KOPT-K1 (cell line): ENCODE data around the gene RPL10L.

Experiments used
- H3K27ac ChIP-seq: fragments of 200-600 bp; sonication (generic); 2 replicates; pipeline ENCODE4 v1.5.1; 2016; ENCODE audit warnings: antibody characterized with exemption, mild to moderate bottlenecking, low read depth, low read length; ENCODE audit not compliant: poor library complexity, severe bottlenecking
- H3K36me3 ChIP-seq: fragments of 200-600 bp; sonication (generic); 2 replicates; pipeline ENCODE4 v1.5.1; 2017; ENCODE audit warnings: antibody characterized with exemption, mild to moderate bottlenecking, low read length, moderate library complexity; ENCODE audit not compliant: insufficient read depth
- H3K9me3 ChIP-seq: fragments of 200-600 bp; sonication (generic); 2 replicates; pipeline ENCODE4 v1.5.1; 2017; ENCODE audit warnings: antibody characterized with exemption, low read length, mild to moderate bottlenecking; ENCODE audit not compliant: insufficient read depth, poor library complexity, severe bottlenecking

RPL10L gene

GRCh38 chr14:46651526-46652144, at the start of gene RPL10L:
TSS of gene RPL10L (minus strand) at chr14:46651781. CDS start at chr14:46651736, 45 bp downstream.
- no peaks in the 10 kb centered on the region for H3K36me3 ChIP-seq
- no peaks in the 10 kb centered on the region for H3K9me3 ChIP-seq
- no peak within 1 kb of the TSS for H3K27ac ChIP-seq

GRCh38 chr14:46691819-46692218, 40.2 kb upstream of the RPL10L start:
- H3K36me3 ChIP-seq = no peaks in the 10 kb centered on the region
- no peaks in the 10 kb centered on the region for H3K9me3 ChIP-seq

GRCh38 chr14:46686652-46687051, 35.1 kb upstream of the RPL10L start:
- no peak overlapping the region for H3K27ac ChIP-seq
- no peaks in the 10 kb centered on the region for H3K9me3 ChIP-seq
- H3K36me3 ChIP-seq = no peaks in the 10 kb centered on the region

More at GRCh38 chr14:46691819-46692218, 40.2 kb upstream of the RPL10L start:
- H3K27ac ChIP-seq = no peak overlapping the region

GRCh38 chr14:46672128-46672527, 20.5 kb upstream of the RPL10L start:
- Histone ChIP-seq H3K27ac (no peak overlapping the region), H3K36me3 (no peaks in the 10 kb centered on the region), H3K9me3 (no peaks in the 10 kb centered on the region)

GRCh38 chr14:46663382-46663781, 11.8 kb upstream of the RPL10L start:
- no peaks in the 10 kb centered on the region for H3K36me3 ChIP-seq
- H3K27ac ChIP-seq = no peak overlapping the region
- H3K9me3 ChIP-seq = no peaks in the 10 kb centered on the region

GRCh38 chr14:46661728-46662127, 10.1 kb upstream of the RPL10L start:
- no peaks in the 10 kb centered on the region for H3K9me3 ChIP-seq
- no peak overlapping the region for H3K27ac ChIP-seq
- H3K36me3 ChIP-seq = no peaks in the 10 kb centered on the region

GRCh38 chr14:46653031-46653755, 1.6 kb upstream of the RPL10L start:
- H3K36me3 ChIP-seq = no peaks in the 10 kb centered on the region
- H3K9me3 ChIP-seq = no peaks in the 10 kb centered on the region
- H3K27ac ChIP-seq = no peak overlapping the region

GRCh38 chr14:46646796-46647195, 4.8 kb downstream of the RPL10L start:
- Histone ChIP-seq H3K9me3 (no peaks in the 10 kb centered on the region), H3K36me3 (no peaks in the 10 kb centered on the region), H3K27ac (no peak overlapping the region)

- no peaks in the 10 kb centered on the region for H3K36me3 ChIP-seq
- no peak overlapping the region for H3K27ac ChIP-seq
- H3K9me3 ChIP-seq = no peaks in the 10 kb centered on the region
Observed at GRCh38 chr14:46626876-46627275, 24.7 kb downstream of the RPL10L start.
